GM12865 (cell line): ENCODE data around the gene OR52W1.

ENCODE experiments used
- DNase-seq: peaks from one replicate; pipeline ENCODE4 v3.0.0; 2010; ENCODE audit warnings: low read depth
- H3K4me3 ChIP-seq: 2 replicates; pipeline ENCODE4 v1.5.1; 2011; ENCODE audit warnings: mild to moderate bottlenecking, low read depth, low read length, control low read depth
- TF ChIP-seq, protein P1 (sequence below): IDR thresholded peaks from 2 replicates; pipeline ENCODE4 v1.5.1; 2011; ENCODE audit warnings: low read length, control low read depth, low read depth, inconsistent platforms; ENCODE audit not compliant: insufficient read depth; ENCODE audit errors: missing control alignments

The OR52W1 gene

DNA sequence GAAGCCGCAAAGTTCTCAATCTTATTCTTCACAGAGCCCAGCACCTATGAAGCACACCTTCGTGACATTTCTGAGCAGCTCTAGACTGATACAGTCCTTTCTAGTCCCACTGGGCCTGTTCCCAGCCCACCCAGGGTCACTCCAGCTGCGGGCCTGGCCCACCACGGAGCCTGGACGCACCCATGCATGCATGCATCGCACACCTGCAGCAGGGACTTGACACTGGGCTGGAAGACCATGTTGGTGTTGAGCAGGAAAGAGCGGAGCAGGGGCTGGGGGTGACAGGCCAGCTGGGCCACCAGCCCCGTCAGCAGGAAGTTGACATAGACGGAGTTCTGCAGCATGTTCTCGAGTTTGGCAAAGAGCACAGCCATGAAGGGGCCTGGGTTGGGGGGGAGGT is 15.5 kb downstream of the OR52W1 start:
- H3K4me3 ChIP-seq, result no peak overlapping the region
- TF ChIP-seq, protein P1, sequence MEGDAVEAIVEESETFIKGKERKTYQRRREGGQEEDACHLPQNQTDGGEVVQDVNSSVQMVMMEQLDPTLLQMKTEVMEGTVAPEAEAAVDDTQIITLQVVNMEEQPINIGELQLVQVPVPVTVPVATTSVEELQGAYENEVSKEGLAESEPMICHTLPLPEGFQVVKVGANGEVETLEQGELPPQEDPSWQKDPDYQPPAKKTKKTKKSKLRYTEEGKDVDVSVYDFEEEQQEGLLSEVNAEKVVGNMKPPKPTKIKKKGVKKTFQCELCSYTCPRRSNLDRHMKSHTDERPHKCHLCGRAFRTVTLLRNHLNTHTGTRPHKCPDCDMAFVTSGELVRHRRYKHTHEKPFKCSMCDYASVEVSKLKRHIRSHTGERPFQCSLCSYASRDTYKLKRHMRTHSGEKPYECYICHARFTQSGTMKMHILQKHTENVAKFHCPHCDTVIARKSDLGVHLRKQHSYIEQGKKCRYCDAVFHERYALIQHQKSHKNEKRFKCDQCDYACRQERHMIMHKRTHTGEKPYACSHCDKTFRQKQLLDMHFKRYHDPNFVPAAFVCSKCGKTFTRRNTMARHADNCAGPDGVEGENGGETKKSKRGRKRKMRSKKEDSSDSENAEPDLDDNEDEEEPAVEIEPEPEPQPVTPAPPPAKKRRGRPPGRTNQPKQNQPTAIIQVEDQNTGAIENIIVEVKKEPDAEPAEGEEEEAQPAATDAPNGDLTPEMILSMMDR, result no peak
- no peak for DNase-seq

DNA sequence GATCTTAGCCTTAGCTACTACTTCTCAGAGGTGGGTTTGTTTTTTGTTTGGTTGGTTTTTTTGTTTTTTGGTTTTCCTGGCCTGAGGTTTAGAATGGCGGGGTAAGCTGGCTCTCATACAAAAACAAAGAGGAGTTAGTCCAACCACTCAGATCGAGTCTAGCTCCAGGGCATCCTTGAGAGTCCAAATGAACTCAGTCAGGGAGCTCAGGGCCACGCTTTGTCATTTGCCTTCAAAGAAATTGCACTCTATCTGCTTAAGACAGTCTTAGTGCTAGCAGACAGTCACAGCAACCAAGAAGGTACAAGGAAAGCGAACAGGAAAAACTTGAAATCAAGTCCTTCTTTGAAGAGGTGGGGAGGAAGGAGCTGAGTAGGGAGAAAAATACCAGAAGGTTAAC is 17.5 kb downstream of the OR52W1 start:
- TF ChIP-seq, protein P1, result no peak
- no peak overlapping the region for H3K4me3 ChIP-seq
- no peak for DNase-seq

DNA sequence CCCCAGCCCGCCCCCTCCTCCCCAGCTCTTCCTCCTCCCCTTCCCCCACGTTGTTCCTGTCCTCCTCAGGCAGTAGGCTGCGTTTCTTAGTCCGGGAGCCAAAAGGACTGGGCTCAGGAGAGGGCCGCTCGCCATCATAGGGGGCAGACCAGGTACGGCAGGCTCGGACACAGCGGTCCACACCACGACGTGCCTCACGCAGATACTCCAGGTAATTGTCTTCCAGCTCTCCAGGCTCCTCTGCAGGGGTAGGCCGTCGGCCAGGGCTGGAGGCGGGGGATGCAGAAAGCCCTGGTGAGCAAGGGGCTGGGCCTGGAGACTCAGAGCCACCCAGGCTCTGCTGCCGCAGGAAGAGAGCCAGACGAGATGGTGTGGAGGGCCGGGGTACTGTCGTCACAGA is 18.7 kb downstream of the OR52W1 start:
- no peak for DNase-seq
- H3K4me3 ChIP-seq, result no peak overlapping the region
- TF ChIP-seq, protein P1, result no peak

DNA sequence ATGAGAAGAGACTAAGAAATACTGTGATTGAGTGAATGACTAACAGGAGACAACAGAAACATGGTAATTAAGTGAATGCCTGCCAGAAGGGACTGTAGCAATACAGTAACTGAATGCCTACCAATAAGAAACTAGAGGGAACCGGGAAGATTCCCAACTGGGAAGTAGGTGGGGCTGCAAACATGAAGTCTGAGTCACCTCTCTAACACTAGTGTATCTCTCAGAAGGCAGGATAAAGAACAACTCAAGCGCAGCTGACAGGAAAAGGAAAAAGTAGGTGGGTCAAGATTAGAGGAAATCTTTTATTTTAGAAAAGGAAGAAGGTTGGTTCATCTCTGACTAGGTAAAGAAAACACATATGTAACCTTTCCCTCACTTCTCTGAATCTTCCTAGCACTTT is 20.3 kb downstream of the OR52W1 start:
- TF ChIP-seq, protein P1, result no peak
- DNase-seq, result no peak
- no peak overlapping the region for H3K4me3 ChIP-seq

DNA sequence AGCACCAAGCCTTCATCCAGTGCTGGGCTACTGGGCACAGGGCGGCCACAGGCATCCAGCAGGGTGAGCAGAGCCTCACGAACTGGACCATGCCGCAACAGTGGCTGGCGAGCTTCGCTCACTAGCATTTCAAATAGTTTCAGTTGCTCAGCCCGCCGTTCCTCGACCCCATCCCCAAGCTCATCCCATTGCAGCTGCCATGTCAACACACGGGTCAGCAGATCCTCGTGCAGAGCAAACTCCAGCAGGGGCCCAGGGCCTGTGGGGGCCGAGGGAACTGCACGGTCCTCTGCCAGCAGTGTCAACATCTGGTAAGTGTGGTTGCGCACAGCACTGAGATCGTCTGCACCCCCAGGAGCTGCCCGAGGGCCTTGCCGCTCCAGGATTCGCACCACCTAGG is 24.8 kb downstream of the OR52W1 start:
- H3K4me3 ChIP-seq, result no peak overlapping the region
- TF ChIP-seq, protein P1, result no peak
- DNase-seq, result no peak

DNA sequence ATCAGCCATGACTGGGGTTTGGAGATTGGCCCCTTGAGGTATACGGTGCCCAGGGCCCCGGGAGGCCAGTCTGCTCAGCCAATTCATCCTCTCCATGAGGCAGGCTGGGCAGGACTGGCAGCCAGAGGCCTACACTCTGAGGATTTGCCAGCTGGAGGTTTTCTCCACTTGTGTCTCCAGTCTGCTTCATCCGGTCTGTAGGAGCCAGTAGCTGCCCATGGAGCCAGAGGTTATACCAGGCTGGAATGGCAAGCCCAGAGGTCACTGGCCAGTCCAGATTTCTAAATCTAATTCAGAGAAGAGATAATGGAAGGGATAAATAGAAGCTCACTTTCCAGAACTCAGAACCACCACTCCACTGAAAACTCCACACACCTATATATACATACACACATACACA is 25.4 kb downstream of the OR52W1 start:
- DNase-seq, result no peak
- TF ChIP-seq, protein P1, result no peak
- H3K4me3 ChIP-seq, result no peak overlapping the region

DNA sequence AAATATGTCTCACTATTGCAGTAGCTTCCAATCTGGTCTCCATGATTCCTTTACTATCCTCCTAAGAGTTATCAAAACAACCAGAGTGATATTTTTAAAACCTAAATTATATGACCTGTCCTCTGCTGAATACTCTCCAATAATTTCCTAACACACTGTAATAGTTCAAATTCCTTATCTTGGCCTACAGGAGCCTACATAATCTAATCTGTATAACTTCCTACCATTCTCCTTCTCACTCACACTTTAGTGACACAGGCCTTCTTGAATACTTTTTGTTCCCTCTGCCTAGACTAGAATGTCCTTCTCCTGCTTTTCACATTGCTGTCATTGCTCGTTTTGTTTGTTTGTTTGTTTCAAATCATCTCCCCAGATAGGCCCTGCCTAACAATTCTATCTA is 26.0 kb downstream of the OR52W1 start:
- TF ChIP-seq, protein P1, result no peak
- H3K4me3 ChIP-seq, result no peak overlapping the region
- DNase-seq, result no peak
